H1 (cell line): Measurements from ENCODE around the gene SPG11. TPM values are rescaled to one million over a fixed set of nuclear protein-coding genes. Genes with fewer than 3 reads are reported as not detected.

ENCODE experiments used
- SP4 ChIP-seq: IDR thresholded peaks from 2 replicates; pipeline ENCODE4 v1.6.1; 2012; ENCODE audit warnings: low read length, inconsistent platforms
- polyA plus RNA-seq, 7 experiments: library from polyadenylated mRNA; depleted of rRNA in 3 of 7; stranded (reverse) in 5 of 7; unstranded in 2 of 7; fragments of >200 nt in 5 of 7; fragments of 200-250 nt in 2 of 7; gene quantifications; 1 replicate in 5 of 7; 2 replicates in 1 of 7; 4 replicates in 1 of 7; pipeline versions ENCODE4 v1.2.1 to v1.2.3, GENCODE V29; 2011 to 2013; ENCODE audit warnings: missing spikeins in 2 of 7, mixed read lengths in 2 of 7
- total RNA-seq: library from RNA; stranded (reverse); fragmentation: NEBNext Ultra II Directional; extraction: Animal tissue kit (Norgen Biotek cat#: 25700); gene quantifications from 2 replicates; pipeline ENCODE4 v1.2.1, GENCODE V29; 2021
- TF ChIP-seq, protein P1 (sequence below): IDR thresholded peaks from 2 replicates; pipeline ENCODE4 v1.6.1; 2012; ENCODE audit warnings: inconsistent platforms

SPG11 gene
- total and polyA plus RNA-seq, 2 of the 8 experiments (the other 6 are each of a cell fraction or from before 2014, with no cell fraction given) = 37.1 to 38.6 TPM

DNA sequence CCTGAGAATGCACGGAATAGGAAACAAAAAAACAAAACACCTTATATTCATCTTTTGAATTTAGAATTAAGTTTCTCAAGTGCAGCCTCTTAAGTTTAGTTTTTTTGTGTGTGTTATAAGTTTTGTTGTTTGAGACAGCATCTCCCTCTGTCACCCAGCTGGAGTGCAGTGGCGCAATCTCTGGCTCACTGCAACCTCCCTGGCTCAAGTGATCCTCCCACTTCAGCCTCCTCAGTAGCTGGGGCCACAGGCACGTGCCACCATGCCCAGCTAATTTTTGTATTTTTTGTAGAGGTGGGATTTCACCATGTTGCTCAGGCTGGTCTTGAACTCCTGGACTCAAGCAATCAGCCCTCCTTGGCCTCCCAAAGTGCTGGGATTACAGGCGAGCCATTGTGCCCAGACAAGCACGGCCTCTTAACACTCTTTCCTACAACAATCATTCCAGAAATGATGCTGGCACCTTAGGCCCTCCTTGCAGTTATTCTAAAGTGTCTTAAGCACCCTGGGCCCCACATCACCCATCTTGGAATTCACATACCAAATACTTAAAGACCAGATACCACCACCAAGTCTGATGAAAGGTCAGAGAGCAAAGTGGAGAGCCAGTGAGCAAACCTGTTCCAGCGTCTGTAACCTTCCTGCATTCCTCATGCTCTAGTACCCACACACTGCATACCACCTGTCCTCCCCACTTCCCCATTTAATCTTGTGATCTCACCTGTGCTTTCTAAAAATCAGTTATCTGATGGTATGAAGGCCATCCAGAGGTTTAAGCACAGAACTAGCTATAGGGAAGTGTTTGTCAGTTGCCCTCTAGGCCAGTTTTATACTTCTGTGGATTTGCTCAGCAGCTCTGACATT lies 6.9 kb upstream of the SPG11 start (continued):
- no peak for TF ChIP-seq SP4
- TF ChIP-seq, protein P1, sequence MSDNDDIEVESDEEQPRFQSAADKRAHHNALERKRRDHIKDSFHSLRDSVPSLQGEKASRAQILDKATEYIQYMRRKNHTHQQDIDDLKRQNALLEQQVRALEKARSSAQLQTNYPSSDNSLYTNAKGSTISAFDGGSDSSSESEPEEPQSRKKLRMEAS = no peak
